ENCODE measurements around the gene POU3F3. TPM values are rescaled to one million over a fixed set of nuclear protein-coding genes. Genes with fewer than 3 reads are reported as not detected.

Gene POU3F3
- total and polyA plus RNA-seq, 2 of the 8 experiments (the other 6 are each of a cell fraction or from before 2014, with no cell fraction given): 0.09 TPM; not detected in 1

- TF ChIP-seq RNF2 (IDR thresholded peaks at IDR 0.05; ENCODE audit: borderline replicate concordance, low read depth, low read length, missing control alignments, poor library complexity, severe bottlenecking) (no peak), CTBP2 (IDR thresholded peaks at IDR 0.05; ENCODE audit: borderline replicate concordance, insufficient read depth, insufficient read length, low read length) (peak; percentile 34), POLR2AphosphoS5 (IDR thresholded peaks at IDR 0.05; ENCODE audit: low read depth, low read length) (no peak), TAF7 (optimal IDR thresholded peaks at IDR 0.05; ENCODE audit: borderline replicate concordance, low read depth, low read length) (peak; percentile 56), ATF2 (IDR thresholded peaks at IDR 0.05; ENCODE audit: low read length) (no peak), CHD1 (IDR thresholded peaks at IDR 0.05; ENCODE audit: low read depth, low read length) (no peak), RFX5 (IDR thresholded peaks at IDR 0.05; ENCODE audit: borderline replicate concordance, low read depth, low read length) (no peak), YY1 (IDR thresholded peaks at IDR 0.05; ENCODE audit: low read depth, low read length) (peak; percentile 7; the same call in 1 of the 2 replicates), CREB1 (IDR thresholded peaks at IDR 0.05) (0 out of 2 replicates have a peak, but pooled peaks have one; percentile 13), BCL11A (IDR thresholded peaks at IDR 0.05; ENCODE audit: low read depth in 2 of 2, low read length in 2 of 2) (no peak), SUZ12 (IDR thresholded peaks at IDR 0.05; ENCODE audit: low read length) (peak; percentile 62; the same call in 1 of the 2 replicates), TCF12 (IDR thresholded peaks at IDR 0.05; ENCODE audit: low read depth, low read length) (0 out of 2 replicates have a peak, but pooled peaks have one; percentile 4), CEBPB (IDR thresholded peaks at IDR 0.05; ENCODE audit: low read depth, low read length) (no peak), POLR2A (IDR thresholded peaks at IDR 0.05; ENCODE audit: control extremely low read depth in 1 of 2, low read depth in 2 of 2, low read length in 2 of 2) (no peak), FOSL1 (IDR thresholded peaks at IDR 0.05; ENCODE audit: insufficient read depth, low read depth, low read length) (no peak), BACH1 (IDR thresholded peaks at IDR 0.05; ENCODE audit: low read length) (peak; percentile 48), SIX5 (IDR thresholded peaks at IDR 0.05; ENCODE audit: low read depth, low read length) (no peak)
- TF ChIP-seq, protein P1, sequence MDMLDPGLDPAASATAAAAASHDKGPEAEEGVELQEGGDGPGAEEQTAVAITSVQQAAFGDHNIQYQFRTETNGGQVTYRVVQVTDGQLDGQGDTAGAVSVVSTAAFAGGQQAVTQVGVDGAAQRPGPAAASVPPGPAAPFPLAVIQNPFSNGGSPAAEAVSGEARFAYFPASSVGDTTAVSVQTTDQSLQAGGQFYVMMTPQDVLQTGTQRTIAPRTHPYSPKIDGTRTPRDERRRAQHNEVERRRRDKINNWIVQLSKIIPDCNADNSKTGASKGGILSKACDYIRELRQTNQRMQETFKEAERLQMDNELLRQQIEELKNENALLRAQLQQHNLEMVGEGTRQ (IDR thresholded peaks at IDR 0.05; ENCODE audit: low read length): no peak
- TF ChIP-seq, protein P2, sequence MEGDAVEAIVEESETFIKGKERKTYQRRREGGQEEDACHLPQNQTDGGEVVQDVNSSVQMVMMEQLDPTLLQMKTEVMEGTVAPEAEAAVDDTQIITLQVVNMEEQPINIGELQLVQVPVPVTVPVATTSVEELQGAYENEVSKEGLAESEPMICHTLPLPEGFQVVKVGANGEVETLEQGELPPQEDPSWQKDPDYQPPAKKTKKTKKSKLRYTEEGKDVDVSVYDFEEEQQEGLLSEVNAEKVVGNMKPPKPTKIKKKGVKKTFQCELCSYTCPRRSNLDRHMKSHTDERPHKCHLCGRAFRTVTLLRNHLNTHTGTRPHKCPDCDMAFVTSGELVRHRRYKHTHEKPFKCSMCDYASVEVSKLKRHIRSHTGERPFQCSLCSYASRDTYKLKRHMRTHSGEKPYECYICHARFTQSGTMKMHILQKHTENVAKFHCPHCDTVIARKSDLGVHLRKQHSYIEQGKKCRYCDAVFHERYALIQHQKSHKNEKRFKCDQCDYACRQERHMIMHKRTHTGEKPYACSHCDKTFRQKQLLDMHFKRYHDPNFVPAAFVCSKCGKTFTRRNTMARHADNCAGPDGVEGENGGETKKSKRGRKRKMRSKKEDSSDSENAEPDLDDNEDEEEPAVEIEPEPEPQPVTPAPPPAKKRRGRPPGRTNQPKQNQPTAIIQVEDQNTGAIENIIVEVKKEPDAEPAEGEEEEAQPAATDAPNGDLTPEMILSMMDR (IDR thresholded peaks at IDR 0.05; ENCODE audit: control extremely low read depth in 1 of 3, insufficient read depth in 1 of 3, low read depth in 1 of 3, low read length in 3 of 3): peak; percentile 62 to 76 (median 70)
Observed at GRCh38 chr2:104872866-104873688, 19.2 kb downstream of the POU3F3 start (continued).
